H1 (cell line): ENCODE measurements around the gene NABP2. TPM values are rescaled to one million over a fixed set of nuclear protein-coding genes. Genes with fewer than 3 reads are reported as not detected.
A peak's percentile ranks its signal among the peaks of the same experiment; 100 is the strongest.

Experiments used
- CTCF ChIA-PET: fragments of 300-600 bp; sonication (Branson Sonifier 250); formaldehyde crosslinking; loops from one replicate; lab custom pipeline; 2021; ENCODE audit not compliant: partially characterized antibody; lab: Charles Lee
- POLR2A ChIA-PET: fragments of 300-600 bp; sonication (Branson Sonifier 250); formaldehyde crosslinking; loops from one replicate; lab custom pipeline; 2021; ENCODE audit warnings: inconsistent platforms; ENCODE audit not compliant: partially characterized antibody; lab: Charles Lee
- DNase-seq, 2 experiments: peaks; one replicate each; pipeline versions ENCODE4 v3.0.0 to v3.0.0-alpha.2; 2010 to 2022; ENCODE audit warnings: low spot score in 2 of 2, low read depth in 1 of 2, mixed read lengths in 1 of 2
- FAIRE-seq: peaks from 2 replicates; lab custom pipeline; 2011; peaks lifted over from hg19 to GRCh38; lab: Jason Lieb, UNC
- H2AFZ ChIP-seq: 2 replicates; pipeline ENCODE4 v1.8.1; 2012; ENCODE audit warnings: low read length, inconsistent platforms
- H2AK5ac ChIP-seq: 2 replicates; pipeline ENCODE4 v1.6.1; 2013; ENCODE audit warnings: low read depth, low read length
- H2BK120ac ChIP-seq: replicated peaks from 2 replicates; pipeline ENCODE3; 2013; ENCODE audit warnings: low read depth, low read length, inconsistent platforms
- H2BK12ac ChIP-seq: 2 replicates; pipeline ENCODE4 v1.6.1; 2013; ENCODE audit warnings: low read depth, low read length
- H2BK15ac ChIP-seq: 2 replicates; pipeline ENCODE4 v1.6.1; 2013; ENCODE audit warnings: low read length
- H2BK20ac ChIP-seq: 2 replicates; pipeline ENCODE4 v1.6.1; 2013; ENCODE audit warnings: low read length
- H2BK5ac ChIP-seq: 2 replicates; pipeline ENCODE4 v1.6.1; 2013; ENCODE audit warnings: low read depth, low read length
- H3K14ac ChIP-seq: 2 replicates; pipeline ENCODE4 v1.6.1; 2013; ENCODE audit warnings: inconsistent platforms; ENCODE audit not compliant: insufficient read length
- H3K18ac ChIP-seq: 2 replicates; pipeline ENCODE4 v1.6.1; 2013; ENCODE audit warnings: low read length; ENCODE audit errors: extremely low read depth
- H3K23ac ChIP-seq: 2 replicates; pipeline ENCODE4 v1.6.1; 2013; ENCODE audit warnings: inconsistent platforms; ENCODE audit not compliant: insufficient read length
- H3K23me2 ChIP-seq: 2 replicates; pipeline ENCODE4 v1.6.1; 2013; ENCODE audit warnings: low read depth, low read length
- H3K27ac ChIP-seq: 2 replicates; pipeline ENCODE4 v1.6.1; 2011; ENCODE audit warnings: low read depth, low read length, inconsistent platforms
- H3K27me3 ChIP-seq, 4 experiments: replicated peaks in 1 of 4; 1 replicate in 1 of 4; 2 replicates in 3 of 4; pipeline versions ENCODE4 v1.6.1 to v1.8.1; 2011 to 2013; ENCODE audit warnings: low read length in 3 of 4, mild to moderate bottlenecking in 3 of 4, inconsistent platforms in 2 of 4, mixed read lengths in 2 of 4, moderate library complexity in 1 of 4; ENCODE audit not compliant: control insufficient read depth in 3 of 4, insufficient read depth in 3 of 4; ENCODE audit errors: extremely low read depth in 1 of 4
- H3K36me3 ChIP-seq, 4 experiments: 2 replicates each; pipeline versions ENCODE4 v1.6.1 to v1.8.1; 2011 to 2013; ENCODE audit warnings: mild to moderate bottlenecking in 4 of 4, low read length in 3 of 4, moderate library complexity in 2 of 4, control low read depth in 1 of 4, inconsistent platforms in 1 of 4; ENCODE audit not compliant: insufficient read depth in 4 of 4, control insufficient read depth in 2 of 4
- H3K4ac ChIP-seq: replicated peaks from 2 replicates; pipeline ENCODE3; 2013; ENCODE audit warnings: low read length, low read depth, mixed read lengths, inconsistent platforms; ENCODE audit not compliant: insufficient read length
- H3K4me1 ChIP-seq, 4 experiments: replicated peaks in 1 of 4; 1 replicate in 1 of 4; 2 replicates in 3 of 4; pipeline versions ENCODE4 v1.6.1 to v1.8.1; 2011 to 2013; ENCODE audit warnings: low read length in 3 of 4, inconsistent platforms in 2 of 4, mixed read lengths in 1 of 4; ENCODE audit not compliant: insufficient read depth in 4 of 4, control insufficient read depth in 3 of 4
- H3K4me2 ChIP-seq, 2 experiments: 2 replicates each; pipeline versions ENCODE4 v1.6.1 to v1.8.1; 2011 to 2013; ENCODE audit warnings: low read depth in 2 of 2, low read length in 2 of 2, control low read depth in 1 of 2, inconsistent platforms in 1 of 2, mild to moderate bottlenecking in 1 of 2; ENCODE audit not compliant: insufficient read depth in 1 of 2
- H3K4me3 ChIP-seq, 4 experiments: fragments of 200-600, 300-600 bp in 1 of 4; sonication (generic), shearing (Covaris generic), sonication (Bioruptor Twin) in 1 of 4; 2 replicates each; pipeline versions ENCODE4 v1.5.1 to v1.8.1; 2011 to 2016; ENCODE audit warnings: low read length in 4 of 4, low read depth in 3 of 4, control low read depth in 2 of 4, inconsistent platforms in 2 of 4, mild to moderate bottlenecking in 2 of 4, mixed read lengths in 1 of 4, moderate library complexity in 1 of 4; ENCODE audit not compliant: insufficient read depth in 2 of 4; ENCODE audit errors: extremely low read depth in 1 of 4
- H3K56ac ChIP-seq: replicated peaks from 2 replicates; pipeline ENCODE3; 2013; ENCODE audit warnings: low read depth, mild to moderate bottlenecking, mixed read lengths, low read length, inconsistent platforms; ENCODE audit not compliant: insufficient read length
- H3K79me1 ChIP-seq: 2 replicates; pipeline ENCODE4 v1.6.1; 2013; ENCODE audit warnings: low read depth, low read length, control low read depth
- H3K79me2 ChIP-seq, 2 experiments: 2 replicates each; pipeline versions ENCODE4 v1.6.1 to v1.8.1; 2012 to 2013; ENCODE audit warnings: low read length in 2 of 2, mild to moderate bottlenecking in 2 of 2, inconsistent platforms in 1 of 2; ENCODE audit not compliant: insufficient read depth in 2 of 2, control insufficient read depth in 1 of 2
- H3K9ac ChIP-seq, 4 experiments: replicated peaks in 1 of 4; 1 replicate in 1 of 4; 2 replicates in 3 of 4; pipeline versions ENCODE4 v1.6.1 to v1.8.1; 2011 to 2013; ENCODE audit warnings: low read depth in 3 of 4, low read length in 3 of 4, control low read depth in 2 of 4, mild to moderate bottlenecking in 2 of 4, moderate library complexity in 2 of 4, inconsistent platforms in 1 of 4; ENCODE audit errors: extremely low read depth in 1 of 4
- H3K9me3 ChIP-seq, 2 experiments: 2 replicates each; pipeline versions ENCODE4 v1.6.1 to v1.8.1; 2012 to 2013; ENCODE audit warnings: mild to moderate bottlenecking in 2 of 2, moderate library complexity in 2 of 2, control low read depth in 1 of 2, inconsistent platforms in 1 of 2, low read depth in 1 of 2, low read length in 1 of 2, mixed read lengths in 1 of 2; ENCODE audit not compliant: insufficient read depth in 2 of 2
- H4K20me1 ChIP-seq, 2 experiments: replicated peaks in 1 of 2; 2 replicates each; pipeline versions ENCODE3 to v1.8.1; 2011 to 2013; ENCODE audit warnings: inconsistent platforms in 2 of 2, low read length in 2 of 2, mild to moderate bottlenecking in 1 of 2; ENCODE audit not compliant: insufficient read depth in 2 of 2, control insufficient read depth in 1 of 2
- H4K5ac ChIP-seq: 2 replicates; pipeline ENCODE4 v1.6.1; 2013; ENCODE audit warnings: low read length, low read depth, mixed read lengths, inconsistent platforms; ENCODE audit not compliant: insufficient read length
- H4K8ac ChIP-seq: 2 replicates; pipeline ENCODE4 v1.8.0; 2013; ENCODE audit warnings: mild to moderate bottlenecking, moderate library complexity, low read length, inconsistent platforms; ENCODE audit not compliant: insufficient read depth; ENCODE audit errors: extremely low read depth
- H4K91ac ChIP-seq: replicated peaks from 2 replicates; pipeline ENCODE3; 2013; ENCODE audit warnings: low read length, mixed read lengths, inconsistent platforms; ENCODE audit not compliant: insufficient read length
- CTCF ChIP-seq, 3 experiments: IDR thresholded peaks; 1 replicate in 2 of 3; 2 replicates in 1 of 3; pipeline versions ENCODE4 v1.5.1 to v1.6.1; 2011; ENCODE audit warnings: low read length in 3 of 3, mild to moderate bottlenecking in 3 of 3, inconsistent platforms in 2 of 3, low read depth in 1 of 3, moderate library complexity in 1 of 3; ENCODE audit not compliant: insufficient read depth in 1 of 3; ENCODE audit errors: control extremely low read depth in 1 of 3
- FOSL1 ChIP-seq: IDR thresholded peaks from 2 replicates; pipeline ENCODE4 v1.6.1; 2011; ENCODE audit warnings: mild to moderate bottlenecking, low read depth, low read length, moderate library complexity; ENCODE audit not compliant: insufficient read depth
- MAFK ChIP-seq: IDR thresholded peaks from 2 replicates; pipeline ENCODE4 v1.6.1; 2012; ENCODE audit warnings: low read depth, mild to moderate bottlenecking, improper control_type of control experiment, low read length
- RAD21 ChIP-seq, 2 experiments: IDR thresholded peaks in 1 of 2; conservative IDR thresholded peaks in 1 of 2; 2 replicates each; pipeline ENCODE4 v1.6.1; 2011; ENCODE audit warnings: low read depth in 2 of 2, low read length in 2 of 2, improper control_type of control experiment in 1 of 2, inconsistent platforms in 1 of 2, mild to moderate bottlenecking in 1 of 2, moderate library complexity in 1 of 2
- RFX5 ChIP-seq: IDR thresholded peaks from 2 replicates; pipeline ENCODE4 v1.6.1; 2011; ENCODE audit warnings: low read depth, low read length, improper control_type of control experiment, borderline replicate concordance
- SIN3A ChIP-seq, 2 experiments: IDR thresholded peaks in 1 of 2; conservative IDR thresholded peaks in 1 of 2; 2 replicates each; pipeline ENCODE4 v1.6.1; 2011 to 2012; ENCODE audit warnings: low read length in 2 of 2, improper control_type of control experiment in 1 of 2, low read depth in 1 of 2, mild to moderate bottlenecking in 1 of 2
- SP1 ChIP-seq: IDR thresholded peaks from 2 replicates; pipeline ENCODE4 v1.6.1; 2011; ENCODE audit warnings: low read depth, low read length
- TBP ChIP-seq: IDR thresholded peaks from 2 replicates; pipeline ENCODE4 v1.6.1; 2011; ENCODE audit warnings: low read depth, low read length, improper control_type of control experiment
- YY1 ChIP-seq: IDR thresholded peaks from 2 replicates; pipeline ENCODE4 v1.6.1; 2011; ENCODE audit warnings: low read depth, mild to moderate bottlenecking, low read length
- WGBS, 2 experiments: shearing (Covaris generic) in 1 of 2; methylation state at CpG; one replicate each; pipeline versions ENCODE4 v1.1.6 to v1.1.7; 2013 to 2015; ENCODE audit warnings: low lambda C conversion rate in 2 of 2, mixed read lengths in 2 of 2, inconsistent platforms in 1 of 2, low coverage in 1 of 2, missing lambda C conversion rate in 1 of 2; ENCODE audit not compliant: insufficient replicate concordance in 2 of 2, insufficient coverage in 1 of 2, insufficient read length in 1 of 2; ENCODE audit errors: extremely low coverage in 1 of 2, missing lambda C conversion rate in 1 of 2; 5-methylcytosine and 5-hydroxymethylcytosine counted together
- polyA plus RNA-seq, 7 experiments: library from polyadenylated mRNA; depleted of rRNA in 3 of 7; stranded (reverse) in 5 of 7; unstranded in 2 of 7; fragments of >200 nt in 5 of 7; fragments of 200-250 nt in 2 of 7; gene quantifications; 1 replicate in 5 of 7; 2 replicates in 1 of 7; 4 replicates in 1 of 7; pipeline versions ENCODE4 v1.2.1 to v1.2.3, GENCODE V29; 2011 to 2013; ENCODE audit warnings: missing spikeins in 2 of 7, mixed read lengths in 2 of 7
- total RNA-seq: library from RNA; stranded (reverse); fragmentation: NEBNext Ultra II Directional; extraction: Animal tissue kit (Norgen Biotek cat#: 25700); gene quantifications from 2 replicates; pipeline ENCODE4 v1.2.1, GENCODE V29; 2021

NABP2 gene
- total and polyA plus RNA-seq, 2 of the 8 experiments (the other 6 are each of a cell fraction or from before 2014, with no cell fraction given): 58.1 to 67.5 TPM

- peaks cover 3 to 8% of the 10 kb centered on the region in 2 experiments; a peak in 3 of 4 replicates for H3K79me2 ChIP-seq
- no peaks in the 10 kb centered on the region for H3K9me3 ChIP-seq
- H2AFZ ChIP-seq: peak overlapping the region; percentile 7; the same call in 1 of the 2 replicates
- no peaks in the 10 kb centered on the region for H3K36me3 ChIP-seq
- H3K23ac ChIP-seq: no peak overlapping the region
- H3K4me1 ChIP-seq: peaks cover 0 to under 1% (median 0%) of the 10 kb centered on the region in 4 experiments; a peak in 2 of 7 replicates
- no peak overlapping the region for H3K27ac ChIP-seq
- no peak overlapping the region for H2BK5ac ChIP-seq
- peak overlapping the region; percentile 47 for H4K91ac ChIP-seq
- H4K20me1 ChIP-seq: no peaks in the 10 kb centered on the region
- H3K4me2 ChIP-seq: no peak overlapping the region
- H2BK20ac ChIP-seq: no peak overlapping the region
- CTCF ChIA-PET: interaction anchor here (0.6 to 6.9 kb wide), 14 partner anchors 11 to 466 kb away, joined by 3 to 111 read pairs (median 6); partner anchors contain the start of genes ANKRD52 and RNF41
- no peak overlapping the region for H3K4ac ChIP-seq
- H3K9ac ChIP-seq: no peak overlapping the region
- H3K14ac ChIP-seq: no peak overlapping the region
- no peak overlapping the region for H3K18ac ChIP-seq
- H2AK5ac ChIP-seq: no peak overlapping the region
- DNase-seq (peak in 1 of 2 experiments; percentile 73), FAIRE-seq (peak; percentile 77)
- H2BK15ac ChIP-seq: no peak overlapping the region
- POLR2A ChIA-PET: interaction anchor here (1.4 to 17.4 kb wide), 2 partner anchors 26 to 73 kb away, joined by 5 to 203 read pairs; partner anchors contain the start of genes COQ10A and RNF41
- no peaks in the 10 kb centered on the region for H3K27me3 ChIP-seq
- no peak overlapping the region for H3K56ac ChIP-seq
- H4K5ac ChIP-seq: no peak overlapping the region
- H2BK12ac ChIP-seq: no peak overlapping the region
- WGBS, 2 experiments: 42% methylated on average over 1 of the region's 1 CpG; no CpG with 5 or more reads in 1 of the 2 experiments
- H3K23me2 ChIP-seq: peaks cover 11% of the 10 kb centered on the region
- H4K8ac ChIP-seq: no peak overlapping the region
- H3K4me3 ChIP-seq: no peak overlapping the region
- H3K79me1 ChIP-seq: 0 out of 2 replicates have a peak, but pooled peaks cover 1% of the 10 kb centered on the region
- H2BK120ac ChIP-seq: no peak overlapping the region
- TF ChIP-seq SP1 (0 out of 2 replicates have a peak, but pooled peaks have one; percentile 20), CTCF (IDR thresholded peaks at IDR 0.05; ENCODE audit: control extremely low read depth in 1 of 3, insufficient read depth in 1 of 3, low read depth in 1 of 3, low read length in 3 of 3) (peak in 2 of 3 experiments; percentile 76 to 83; a peak in 3 of 4 replicates), SIN3A (conservative IDR thresholded peaks at IDR 0.05 in 1 of 2, IDR thresholded peaks at IDR 0.05 in 1 of 2; ENCODE audit: low read depth in 1 of 2, low read length in 2 of 2) (no peak), TBP (peak; percentile 47; the same call in 1 of the 2 replicates), RAD21 (IDR thresholded peaks at IDR 0.05 in 1 of 2, conservative IDR thresholded peaks at IDR 0.05 in 1 of 2; ENCODE audit: low read depth in 2 of 2, low read length in 2 of 2) (peak; percentile 83 to 87), RFX5 (no peak), FOSL1 (no peak), YY1 (peak; percentile 95), MAFK (no peak)
Measured at GRCh38 chr12:56193025-56193578, 31.0 kb upstream of the NABP2 start.
